GM12878 (cell line): ENCODE results near the gene NFU1. TPM values are rescaled to one million over a fixed set of nuclear protein-coding genes. Genes with fewer than 3 reads are reported as not detected.
"Not testable (repeated sequence)": the region's sequence is repeated elsewhere in the genome, so short reads cannot be mapped to it uniquely, and the experiment has no call there.

Experiments
- ATAC-seq: fragments of 200-7000 bp; cut with Tn5 transposase; 3 replicates; pipeline ENCODE4 v1.9.1; 2020; ENCODE audit warnings: mild to moderate bottlenecking, moderate library complexity
- BruUV-seq: library from RNA; stranded (reverse); fragments of 400-500 nt; replicated peaks from 2 replicates; lab custom pipeline; 2021; lab: Mats Ljungman, UMichigan
- CTCF ChIA-PET: fragments of 300-600 bp; sonication (Branson Sonifier 250); formaldehyde crosslinking; extraction: SDS; loops from one replicate; lab custom pipeline; 2021; ENCODE audit warnings: inconsistent platforms; lab: Yijun Ruan, JAX
- POLR2A ChIA-PET: fragments of 350-600 bp; formaldehyde crosslinking; extraction: SDS; loops from one replicate; lab custom pipeline; 2021; ENCODE audit warnings: inconsistent platforms; lab: Charles Lee
- RAD21 ChIA-PET: fragments of 300-600 bp; sonication (Branson Sonifier 250); formaldehyde crosslinking; loops from one replicate; lab custom pipeline; 2023; ENCODE audit warnings: antibody characterized with exemption; ENCODE audit not compliant: unreplicated experiment; lab: Charles Lee
- SMC1A ChIA-PET: fragments of 300-600 bp; sonication (Branson Sonifier 250); formaldehyde crosslinking; loops from one replicate; lab custom pipeline; 2023; ENCODE audit not compliant: unreplicated experiment, uncharacterized antibody; lab: Charles Lee
- DNase-seq: peaks from one replicate; pipeline ENCODE4 v3.0.0-alpha.2; 2011; ENCODE audit warnings: low read depth, low spot score
- FAIRE-seq: peaks from 3 replicates; lab custom pipeline; 2011; peaks lifted over from hg19 to GRCh38; lab: Jason Lieb, UNC
- H2AFZ ChIP-seq: 2 replicates; pipeline ENCODE4 v1.6.0; 2011; ENCODE audit warnings: low read depth, low read length, control low read depth; ENCODE audit not compliant: control insufficient read depth
- H3K27ac ChIP-seq: 2 replicates; pipeline ENCODE4 v1.5.1; 2011; ENCODE audit warnings: control low read depth; ENCODE audit not compliant: control insufficient read depth, insufficient read depth
- H3K27me3 ChIP-seq, 2 experiments: replicated peaks in 1 of 2; 2 replicates each; pipeline versions ENCODE4 v1.6.0 to v1.6.1; 2011; ENCODE audit warnings: low read length in 1 of 2; ENCODE audit not compliant: control insufficient read depth in 2 of 2, insufficient read depth in 2 of 2
- H3K36me3 ChIP-seq, 2 experiments: 2 replicates each; pipeline ENCODE4 v1.5.1; 2011; ENCODE audit warnings: low read length in 1 of 2; ENCODE audit not compliant: control insufficient read depth in 2 of 2, insufficient read depth in 2 of 2
- H3K4me1 ChIP-seq: 2 replicates; pipeline ENCODE4 v1.6.1; 2011; ENCODE audit warnings: mild to moderate bottlenecking, low read length, moderate library complexity, mixed read lengths; ENCODE audit not compliant: control insufficient read depth, insufficient read depth
- H3K4me2 ChIP-seq: 2 replicates; pipeline ENCODE4 v1.6.0; 2011; ENCODE audit warnings: control low read depth; ENCODE audit not compliant: control insufficient read depth, insufficient read depth
- H3K4me3 ChIP-seq: fragments of 200-600 bp; sonication (generic); 2 replicates; pipeline ENCODE4 v1.5.1; 2016
- H3K79me2 ChIP-seq: 2 replicates; pipeline ENCODE4 v1.6.0; 2011; ENCODE audit warnings: low read length; ENCODE audit not compliant: control insufficient read depth, insufficient read depth
- H3K9ac ChIP-seq: 2 replicates; pipeline ENCODE4 v1.8.0; 2011; ENCODE audit warnings: low read length, control low read depth, mixed read lengths; ENCODE audit not compliant: control insufficient read depth, insufficient read depth
- H3K9me3 ChIP-seq: replicated peaks from 3 replicates; pipeline ENCODE4 v1.5.1; 2011; ENCODE audit warnings: mild to moderate bottlenecking, low read length; ENCODE audit not compliant: control insufficient read depth, insufficient read depth
- H4K20me1 ChIP-seq: 2 replicates; pipeline ENCODE4 v1.6.0; 2011; ENCODE audit not compliant: control insufficient read depth, insufficient read depth
- IKZF2 ChIP-seq, 2 experiments: fragments of 450-650 bp; IDR thresholded peaks; 2 replicates each; pipeline ENCODE4 v1.6.1; 2017; ENCODE audit warnings: mild to moderate bottlenecking in 2 of 2, moderate library complexity in 2 of 2
- MTA2 ChIP-seq: fragments of 450-650 bp; IDR thresholded peaks from 2 replicates; pipeline ENCODE4 v1.6.1; 2016; ENCODE audit warnings: low read depth, mild to moderate bottlenecking, moderate library complexity
- NFYB ChIP-seq: IDR thresholded peaks from 2 replicates; pipeline ENCODE4 v1.6.1; 2011; ENCODE audit warnings: low read depth, mild to moderate bottlenecking, low read length, improper control_type of control experiment, moderate library complexity; ENCODE audit not compliant: insufficient read depth
- POLR2A ChIP-seq: IDR thresholded peaks from 2 replicates; pipeline ENCODE4 v1.6.1; 2011; ENCODE audit warnings: low read depth, mild to moderate bottlenecking, low read length
- RAD21 ChIP-seq: IDR thresholded peaks from 2 replicates; pipeline ENCODE4 v1.6.1; 2011; ENCODE audit warnings: mild to moderate bottlenecking, low read depth, low read length, moderate library complexity; ENCODE audit not compliant: insufficient read depth
- SPI1 ChIP-seq: IDR thresholded peaks from 2 replicates; pipeline ENCODE4 v1.6.1; 2011; ENCODE audit warnings: low read depth, mild to moderate bottlenecking, low read length, moderate library complexity, borderline replicate concordance; ENCODE audit not compliant: insufficient read depth
- TAF1 ChIP-seq: IDR thresholded peaks from 2 replicates; pipeline ENCODE4 v1.6.1; 2011; ENCODE audit warnings: mild to moderate bottlenecking, low read depth, low read length, borderline replicate concordance
- WGBS: methylation state at CpG from one replicate; pipeline ENCODE4 v1.1.6; 2016; ENCODE audit warnings: low lambda C conversion rate; ENCODE audit not compliant: insufficient replicate concordance, insufficient coverage; ENCODE audit errors: missing lambda C conversion rate; 5-methylcytosine and 5-hydroxymethylcytosine counted together
- in situ Hi-C: fragments of 300-500 bp; cut with MboI; formaldehyde crosslinking; loops from 9 replicates; pipeline ENCODE4 v1.14.3; 2018; ENCODE audit warnings: mixed read lengths
- intact Hi-C: fragments of 100-400 bp; cut with micrococcal nuclease; formaldehyde crosslinking; loops from one replicate; pipeline ENCODE4 v1.14.2; 2022; ENCODE audit not compliant: unreplicated experiment
- polyA plus RNA-seq, 11 experiments: library from polyadenylated mRNA; depleted of rRNA in 4 of 11; unstranded in 6 of 11; stranded (reverse) in 5 of 11; fragments of >200 nt; fragmentation: Nextera tagmentation in 4 of 11; fragmentation: Illumina TruSeq in 1 of 11; extraction: Ambion mirVana in 4 of 11; extraction: Trizol in 1 of 11; gene quantifications; 1 replicate in 1 of 11; 2 replicates in 10 of 11; pipeline versions ENCODE4 v1.2.1 to v1.2.3, GENCODE V29; 2011 to 2016; ENCODE audit warnings: inconsistent platforms in 2 of 11, missing spikeins in 2 of 11, low read depth in 1 of 11
- total RNA-seq, 4 experiments: library from RNA; depleted of rRNA in 3 of 4; stranded (reverse); fragments of >200 nt in 3 of 4; fragmentation: Illumina TruSeq in 1 of 4; extraction: Trizol in 1 of 4; gene quantifications; 2 replicates each; pipeline versions ENCODE4 v1.2.1 to v1.2.3, GENCODE V29; 2013 to 2021

Gene NFU1
- total and polyA plus RNA-seq, 10 of the 15 experiments (the other 5 are each of a cell fraction or from before 2014, with no cell fraction given) = 27.3 to 86.0 (median 41.5) TPM

DNA sequence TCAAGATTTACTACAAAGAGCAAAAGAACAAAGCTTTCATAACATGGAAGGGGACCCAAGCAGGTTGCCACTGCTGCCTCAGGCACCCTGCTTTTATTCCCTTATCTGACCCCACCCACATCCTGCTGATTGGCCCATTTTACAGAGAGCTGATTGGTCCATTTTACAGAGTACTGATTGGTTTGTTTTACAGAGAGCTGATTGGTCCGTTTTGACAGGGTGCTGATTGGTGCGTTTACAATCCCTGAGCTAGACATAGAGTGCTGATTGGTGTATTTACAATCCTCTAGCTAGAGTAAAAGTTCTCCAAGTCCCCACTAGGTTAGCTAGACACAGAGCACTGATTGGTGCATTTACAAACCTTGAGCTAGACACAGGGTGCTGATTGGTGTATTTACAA is 2.3 kb upstream of the NFU1 start:
- H3K4me3 ChIP-seq, H3K4me2 ChIP-seq, BruUV-seq, H3K9me3 ChIP-seq, ATAC-seq, H3K36me3 ChIP-seq, H2AFZ ChIP-seq, DNase-seq, in situ Hi-C loops, H3K4me1 ChIP-seq, H3K27me3 ChIP-seq, FAIRE-seq, SMC1A ChIA-PET, RAD21 ChIA-PET, H3K27ac ChIP-seq, H3K9ac ChIP-seq, H4K20me1 ChIP-seq: not testable (repeated sequence)
- H3K79me2 ChIP-seq = peaks cover 10% of the 10 kb centered on the region
- intact Hi-C loops = loop anchor here (5.0 kb wide), 1 partner anchor 108 kb away; no protein-coding TSS in a partner anchor
- peak; percentile 72 for TF ChIP-seq NFYB
- ChIA-PET CTCF (interaction anchor here (1.7 to 2.7 kb wide), 2 partner anchors 14 to 125 kb away, joined by 3 to 10 read pairs; no protein-coding TSS in a partner anchor), POLR2A (interaction anchor here (0.6 to 0.8 kb wide), 2 partner anchors 22 to 52 kb away, joined by 3 read pairs; no protein-coding TSS in a partner anchor)
- WGBS = 100% methylated on average over 2 of the region's 2 CpGs

DNA sequence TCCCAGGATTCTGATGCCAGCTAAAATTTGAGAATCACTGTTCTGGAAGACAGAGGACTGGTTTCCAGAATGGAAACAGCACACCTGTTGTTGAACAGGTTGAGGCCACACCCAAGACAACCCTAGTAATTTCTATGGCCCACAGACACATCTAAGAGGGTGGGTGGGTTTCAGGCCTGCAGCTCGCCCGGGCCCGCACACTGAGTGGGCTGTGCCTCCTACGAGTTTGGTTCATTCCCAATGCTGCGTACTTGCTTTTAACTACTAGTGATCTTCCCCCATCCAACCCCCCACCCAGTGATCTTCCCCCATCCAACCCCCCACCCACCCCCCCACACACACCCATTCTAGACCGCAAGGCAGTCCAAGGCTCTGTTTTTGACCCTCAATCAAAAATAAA is 1.3 kb upstream of the NFU1 start:
- ChIA-PET SMC1A (interaction anchor here (2.0 kb wide), 1 partner anchor 48 kb away, joined by 9 read pairs; no protein-coding TSS in a partner anchor), POLR2A (interaction anchor here (1.8 kb wide), 1 partner anchor 50 kb away, joined by 5 read pairs; no protein-coding TSS in a partner anchor)
- Histone ChIP-seq H3K9ac (no peak overlapping the region), H3K79me2 (peaks cover 10% of the 10 kb centered on the region)
- no TSS peak for BruUV-seq
- TF ChIP-seq SPI1 (no peak), IKZF2 (IDR thresholded peaks at IDR 0.05) (no peak), MTA2 (no peak), RAD21 (no peak), TAF1 (no peak), POLR2A (no peak)
- TF ChIP-seq, all 136 proteins: peak for 0
- Histone ChIP-seq H3K27me3 (no peaks in the 10 kb centered on the region), H2AFZ (no peak overlapping the region), H3K4me2 (no peak overlapping the region), H3K4me1 (peaks cover 9% of the 10 kb centered on the region; the same call in 1 of the 2 replicates), H4K20me1 (no peaks in the 10 kb centered on the region), H3K36me3 (no peaks in the 10 kb centered on the region), H3K9me3 (no peaks in the 10 kb centered on the region), H3K27ac (no peak overlapping the region), H3K4me3 (no peak overlapping the region)
- in situ Hi-C loops (no loop called here), intact Hi-C loops (loop anchor here (5.0 kb wide), 1 partner anchor 109 kb away; no protein-coding TSS in a partner anchor)
- ChIA-PET RAD21 (interaction anchor here (0.7 to 2.0 kb wide), 2 partner anchors 15 to 62 kb away, joined by 4 to 6 read pairs; no protein-coding TSS in a partner anchor), CTCF (interaction anchor here (0.8 to 3.5 kb wide), 4 partner anchors 15 to 127 kb away, joined by 3 to 23 read pairs (median 18); partner anchors contain the start of gene GFPT1)
- FAIRE-seq (no peak), DNase-seq (no peak), ATAC-seq (no peak)
- WGBS = 100% methylated on average over 5 of the region's 6 CpGs
